SU-DHL-6 (cell line): ENCODE measurements around the gene HS2ST1.

ENCODE experiments used
- H2AFZ ChIP-seq: fragments of 200-600 bp; sonication (generic); 2 replicates; pipeline ENCODE4 v1.6.1; 2014; ENCODE audit warnings: low read depth, mild to moderate bottlenecking, moderate library complexity, mixed read lengths, antibody characterized with exemption, low read length; ENCODE audit not compliant: severe bottlenecking
- H3F3A ChIP-seq: fragments of 200-600 bp; shearing (Covaris generic); 2 replicates; pipeline ENCODE4 v1.6.0; 2016; ENCODE audit warnings: antibody characterized with exemption, mild to moderate bottlenecking; ENCODE audit not compliant: insufficient read depth
- H3K27ac ChIP-seq: fragments of 200-600 bp; sonication (generic); 2 replicates; pipeline ENCODE4 v1.5.1; 2016; ENCODE audit warnings: low read depth, mild to moderate bottlenecking, low read length, moderate library complexity, mixed read lengths
- H3K27me3 ChIP-seq: fragments of 200-600 bp; sonication (generic), shearing (Covaris generic); 2 replicates; pipeline ENCODE4 v1.6.0; 2014; ENCODE audit warnings: mild to moderate bottlenecking, low read length
- H3K36me3 ChIP-seq: fragments of 200-600 bp; sonication (generic); 2 replicates; pipeline ENCODE4 v1.6.1; 2014; ENCODE audit warnings: mild to moderate bottlenecking, low read length, mixed read lengths
- H3K4me2 ChIP-seq: fragments of 300-600, 200-600 bp; shearing (Covaris generic), sonication (generic); 2 replicates; pipeline ENCODE4 v1.6.0; 2014; ENCODE audit warnings: low read length, low read depth, mild to moderate bottlenecking; ENCODE audit not compliant: poor library complexity, severe bottlenecking
- H3K4me3 ChIP-seq: fragments of 200-600 bp; sonication (generic); 2 replicates; pipeline ENCODE4 v1.5.1; 2014; ENCODE audit warnings: antibody characterized with exemption, low read length, mild to moderate bottlenecking, mixed read lengths; ENCODE audit not compliant: insufficient read depth, poor library complexity, severe bottlenecking
- H3K79me2 ChIP-seq: fragments of 200-600 bp; sonication (generic); 2 replicates; pipeline ENCODE4 v1.6.1; 2014; ENCODE audit warnings: mild to moderate bottlenecking, low read length, moderate library complexity; ENCODE audit not compliant: insufficient read depth
- H3K9ac ChIP-seq: fragments of 200-600 bp; sonication (generic); 2 replicates; pipeline ENCODE4 v1.7.0; 2014; ENCODE audit warnings: mild to moderate bottlenecking, low read length
- H3K9me2 ChIP-seq: fragments of 200-600 bp; sonication (generic); replicated peaks from 2 replicates; pipeline ENCODE4 v1.6.1; 2014; ENCODE audit warnings: low read length; ENCODE audit not compliant: insufficient read depth
- H3K9me3 ChIP-seq: fragments of 200-600 bp; sonication (generic); 2 replicates; pipeline ENCODE4 v1.6.1; 2014; ENCODE audit warnings: low read length, mixed read lengths; ENCODE audit not compliant: insufficient read depth
- H4K20me1 ChIP-seq: fragments of 200-600 bp; sonication (generic); 2 replicates; pipeline ENCODE4 v1.6.1; 2014; ENCODE audit warnings: low read depth, mild to moderate bottlenecking, antibody characterized with exemption, low read length, moderate library complexity, mixed read lengths
- EZH2phosphoT487 ChIP-seq: fragments of 200-600 bp; sonication (generic), shearing (Covaris generic); conservative IDR thresholded peaks from 2 replicates; pipeline ENCODE4 v1.6.1; 2018; ENCODE audit warnings: mild to moderate bottlenecking, antibody characterized with exemption, low read length, moderate library complexity, mixed read lengths
- TF ChIP-seq, protein P1 (sequence below): fragments of 200-600 bp; sonication (generic); IDR thresholded peaks from one replicate; pipeline ENCODE4 v1.5.1; 2017; ENCODE audit warnings: antibody characterized with exemption, mild to moderate bottlenecking, low read length, moderate library complexity; ENCODE audit not compliant: insufficient read depth, poor library complexity, severe bottlenecking

HS2ST1 gene

DNA sequence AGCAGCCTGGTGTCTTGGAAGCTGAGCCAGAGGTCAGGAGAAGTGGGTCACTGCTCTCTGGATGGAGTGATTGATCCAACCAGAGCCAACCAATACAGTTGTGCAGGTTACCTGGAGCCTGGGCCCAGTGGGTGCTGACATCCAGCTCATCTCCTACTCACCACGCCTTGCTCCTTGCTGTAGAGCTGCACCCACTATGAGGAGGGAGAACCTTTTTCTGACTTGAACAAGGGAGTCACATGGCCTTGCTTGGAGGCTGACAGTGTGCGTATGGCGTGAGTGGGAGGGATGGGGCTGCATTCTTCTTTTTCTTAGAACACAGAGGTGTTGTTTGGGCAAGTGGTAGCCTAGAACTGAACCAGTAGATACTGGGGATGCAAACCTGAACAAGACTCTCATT is 213.1 kb downstream of the HS2ST1 start:
- H3K27ac ChIP-seq = no peak overlapping the region
- no peaks in the 10 kb centered on the region for H3K79me2 ChIP-seq
- no peak overlapping the region for H3K9ac ChIP-seq
- H3K4me2 ChIP-seq = no peak overlapping the region
- H3K9me3 ChIP-seq = no peaks in the 10 kb centered on the region
- H2AFZ ChIP-seq = no peak overlapping the region
- no peak for TF ChIP-seq EZH2phosphoT487
- TF ChIP-seq, protein P1, sequence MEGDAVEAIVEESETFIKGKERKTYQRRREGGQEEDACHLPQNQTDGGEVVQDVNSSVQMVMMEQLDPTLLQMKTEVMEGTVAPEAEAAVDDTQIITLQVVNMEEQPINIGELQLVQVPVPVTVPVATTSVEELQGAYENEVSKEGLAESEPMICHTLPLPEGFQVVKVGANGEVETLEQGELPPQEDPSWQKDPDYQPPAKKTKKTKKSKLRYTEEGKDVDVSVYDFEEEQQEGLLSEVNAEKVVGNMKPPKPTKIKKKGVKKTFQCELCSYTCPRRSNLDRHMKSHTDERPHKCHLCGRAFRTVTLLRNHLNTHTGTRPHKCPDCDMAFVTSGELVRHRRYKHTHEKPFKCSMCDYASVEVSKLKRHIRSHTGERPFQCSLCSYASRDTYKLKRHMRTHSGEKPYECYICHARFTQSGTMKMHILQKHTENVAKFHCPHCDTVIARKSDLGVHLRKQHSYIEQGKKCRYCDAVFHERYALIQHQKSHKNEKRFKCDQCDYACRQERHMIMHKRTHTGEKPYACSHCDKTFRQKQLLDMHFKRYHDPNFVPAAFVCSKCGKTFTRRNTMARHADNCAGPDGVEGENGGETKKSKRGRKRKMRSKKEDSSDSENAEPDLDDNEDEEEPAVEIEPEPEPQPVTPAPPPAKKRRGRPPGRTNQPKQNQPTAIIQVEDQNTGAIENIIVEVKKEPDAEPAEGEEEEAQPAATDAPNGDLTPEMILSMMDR = no peak
- no peaks in the 10 kb centered on the region for H3K27me3 ChIP-seq
- H3K4me3 ChIP-seq = no peak overlapping the region
- no peaks in the 10 kb centered on the region for H3K9me2 ChIP-seq
- H3K36me3 ChIP-seq = no peaks in the 10 kb centered on the region
- no peaks in the 10 kb centered on the region for H3F3A ChIP-seq
- no peaks in the 10 kb centered on the region for H4K20me1 ChIP-seq

DNA sequence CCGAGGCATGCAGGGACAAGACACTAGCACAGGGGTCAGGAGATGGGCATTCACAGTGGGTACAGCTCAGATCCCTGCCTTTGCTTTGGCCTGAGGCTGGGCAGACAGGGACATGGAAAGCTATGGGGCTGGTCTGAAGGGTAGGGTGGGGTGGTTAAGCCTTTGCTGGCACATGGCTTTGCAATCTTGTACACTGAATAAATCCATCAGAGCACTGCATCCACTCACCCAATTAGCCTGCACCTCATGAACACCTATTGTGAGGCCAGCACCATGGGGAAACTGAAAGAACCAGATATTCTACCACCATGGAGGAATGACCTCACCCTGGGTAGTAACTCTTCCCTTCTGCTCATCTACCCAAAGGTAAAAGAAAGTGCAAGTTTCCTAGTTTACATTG is 214.6 kb downstream of the HS2ST1 start:
- H3K36me3 ChIP-seq = no peaks in the 10 kb centered on the region
- H3K9ac ChIP-seq = no peak overlapping the region
- TF ChIP-seq, protein P1 = no peak
- TF ChIP-seq EZH2phosphoT487 = no peak
- H3F3A ChIP-seq = no peaks in the 10 kb centered on the region
- no peak overlapping the region for H2AFZ ChIP-seq
- no peaks in the 10 kb centered on the region for H3K9me3 ChIP-seq
- no peak overlapping the region for H3K4me2 ChIP-seq
- H3K27ac ChIP-seq = no peak overlapping the region
- H3K9me2 ChIP-seq = no peaks in the 10 kb centered on the region
- H3K4me3 ChIP-seq = no peak overlapping the region
- H3K27me3 ChIP-seq = no peaks in the 10 kb centered on the region
- no peaks in the 10 kb centered on the region for H4K20me1 ChIP-seq
- no peaks in the 10 kb centered on the region for H3K79me2 ChIP-seq

DNA sequence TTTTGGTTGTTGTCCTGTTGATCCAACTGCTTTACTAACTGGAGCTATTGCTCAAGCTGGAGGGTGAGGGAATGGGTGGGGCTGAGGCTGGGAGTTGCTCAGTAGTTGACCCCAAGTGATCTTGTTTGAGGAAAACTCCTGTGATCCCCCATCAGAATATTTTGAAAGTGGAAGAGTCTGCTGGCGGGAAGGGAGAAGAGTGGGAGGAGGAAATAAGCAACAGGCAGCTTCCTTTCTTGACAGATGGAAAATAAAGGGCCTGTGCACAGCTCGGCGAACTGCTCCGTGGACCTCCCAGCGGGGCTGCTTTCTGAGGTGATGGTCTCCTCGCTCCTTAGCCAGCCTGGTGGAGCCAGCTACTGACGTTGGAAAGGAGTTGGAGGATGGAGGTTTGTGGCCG is 215.2 kb downstream of the HS2ST1 start:
- Histone ChIP-seq H4K20me1 (no peaks in the 10 kb centered on the region), H3K79me2 (no peaks in the 10 kb centered on the region), H2AFZ (no peak overlapping the region), H3K9me2 (no peaks in the 10 kb centered on the region), H3K9me3 (no peaks in the 10 kb centered on the region), H3K27ac (no peak overlapping the region), H3K9ac (no peak overlapping the region), H3K4me2 (no peak overlapping the region), H3K36me3 (no peaks in the 10 kb centered on the region), H3K27me3 (no peaks in the 10 kb centered on the region), H3K4me3 (no peak overlapping the region), H3F3A (no peaks in the 10 kb centered on the region)
- TF ChIP-seq EZH2phosphoT487 = no peak
- TF ChIP-seq, protein P1 = no peak
